ENCODE data around the gene ANKS3.
A peak's percentile ranks its signal among the peaks of the same experiment; 100 is the strongest.

ANKS3 gene

DNA sequence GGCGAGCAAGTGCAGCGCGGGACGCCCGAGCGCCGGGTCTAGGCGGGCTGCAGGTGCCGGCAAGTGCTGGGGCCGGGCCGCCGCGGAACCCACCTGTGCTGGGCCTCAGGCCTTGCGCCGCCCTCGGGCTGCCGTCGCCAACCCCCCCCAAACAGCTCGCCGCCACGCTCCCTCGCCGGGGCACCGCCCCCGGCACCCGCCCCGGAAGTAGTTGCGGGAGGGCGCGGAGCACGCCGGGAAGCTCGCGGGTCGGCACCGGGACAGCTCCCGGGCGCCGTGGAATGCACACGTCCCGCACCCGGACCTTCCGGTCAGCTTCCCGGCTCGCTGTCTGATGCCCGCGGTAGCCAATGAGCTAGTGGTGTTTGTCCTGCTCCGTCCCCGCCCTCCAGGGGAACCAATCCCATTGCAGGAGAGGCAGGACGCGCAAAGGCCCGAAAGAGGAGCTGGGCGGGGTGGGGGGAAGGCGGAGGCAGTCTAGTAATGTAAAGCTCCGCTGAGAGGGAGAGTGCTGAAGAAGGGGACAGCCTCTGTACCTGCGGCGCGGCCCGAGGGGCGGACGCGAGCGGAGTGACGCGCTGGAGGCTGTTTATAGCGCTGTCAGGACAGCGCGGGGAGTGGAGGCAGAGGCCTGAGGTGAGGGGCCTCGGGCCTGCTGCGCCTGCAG, at the start of gene ANKS3, which contains the start of gene DNAAF8:
Gene ANKS3 (minus strand): TSS at position 209 of the 667 bp plus-strand sequence. CDS start 4,122 bp downstream, outside the sequence.
Gene DNAAF8 (plus strand): TSS at position 475 of the 667 bp plus-strand sequence. CDS start 1,978 bp downstream, outside the sequence.
- peak; percentile 88 for DNase-seq (ENCODE audit: low read depth)

GRCh38 chr16:4783251-4783950, 49.3 kb upstream of the ANKS3 start:
- no peak for DNase-seq (ENCODE audit: low read depth)

- DNase-seq (ENCODE audit: low read depth): no peak
Measured at GRCh38 chr16:4780235-4780634, 46.2 kb upstream of the ANKS3 start.

GRCh38 chr16:4778050-4778392, 44.0 kb upstream of the ANKS3 start:
- DNase-seq (ENCODE audit: low read depth): no peak

DNA sequence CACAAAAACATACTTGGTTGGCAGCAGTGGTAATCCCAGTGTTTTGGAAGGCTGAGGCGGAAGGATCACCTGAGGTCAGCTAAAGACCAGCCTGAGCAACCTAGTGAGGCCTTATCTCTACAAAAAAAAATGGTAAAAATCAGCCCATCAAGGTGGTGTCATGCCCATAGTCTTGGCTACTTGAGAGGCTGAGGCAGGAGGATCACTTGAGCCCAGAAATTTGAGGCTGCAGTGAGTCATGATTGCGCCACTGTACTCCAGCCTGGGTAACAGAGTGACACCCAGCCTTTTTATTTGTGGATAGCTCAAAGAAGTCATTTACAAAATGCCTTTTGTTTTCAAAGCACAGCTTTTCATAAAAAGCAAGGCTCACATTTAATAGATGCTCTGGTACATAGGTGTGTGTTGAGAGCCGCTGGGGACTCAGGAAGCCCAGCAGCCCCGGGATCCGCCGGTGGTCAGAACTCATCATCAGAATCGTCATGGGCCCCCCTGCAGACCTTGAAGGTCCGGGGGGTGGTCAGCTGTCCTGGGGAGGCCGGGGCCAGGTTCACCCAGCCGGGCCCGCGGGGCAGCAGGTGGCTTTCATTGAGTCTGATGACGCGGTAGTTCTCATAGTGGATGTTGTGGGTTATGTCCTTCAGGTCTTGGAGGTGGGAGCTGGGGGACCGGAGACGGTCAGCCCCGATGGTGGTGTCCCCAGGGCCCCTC, 43.4 kb upstream of the ANKS3 start:
- DNase-seq (ENCODE audit: low read depth): no peak

- DNase-seq (ENCODE audit: low read depth): no peak
Measured at GRCh38 chr16:4776141-4776705, 42.2 kb upstream of the ANKS3 start.

DNA sequence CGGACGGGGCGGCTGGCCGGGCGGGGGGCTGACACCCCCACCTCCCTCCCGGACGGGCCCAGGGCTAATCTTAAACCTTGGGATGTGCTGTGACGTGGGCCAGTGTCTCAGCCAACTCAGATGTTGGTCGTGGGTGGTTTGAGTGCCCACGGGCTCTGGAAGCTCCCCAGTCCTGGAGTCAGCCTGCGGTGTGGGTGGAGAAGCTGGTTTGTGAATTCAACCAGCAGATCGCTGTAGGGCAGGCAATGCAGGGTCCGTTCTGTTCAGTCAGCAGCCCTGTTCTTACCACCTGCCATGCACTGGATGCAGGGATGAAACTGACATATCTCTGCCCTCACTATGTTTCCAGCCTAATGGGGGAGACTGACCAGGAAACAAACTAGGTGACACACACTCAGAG, 40.9 kb upstream of the ANKS3 start:
- DNase-seq (ENCODE audit: low read depth): no peak

GRCh38 chr16:4772351-4772750, 38.3 kb upstream of the ANKS3 start:
- no peak for DNase-seq (ENCODE audit: low read depth)

DNA sequence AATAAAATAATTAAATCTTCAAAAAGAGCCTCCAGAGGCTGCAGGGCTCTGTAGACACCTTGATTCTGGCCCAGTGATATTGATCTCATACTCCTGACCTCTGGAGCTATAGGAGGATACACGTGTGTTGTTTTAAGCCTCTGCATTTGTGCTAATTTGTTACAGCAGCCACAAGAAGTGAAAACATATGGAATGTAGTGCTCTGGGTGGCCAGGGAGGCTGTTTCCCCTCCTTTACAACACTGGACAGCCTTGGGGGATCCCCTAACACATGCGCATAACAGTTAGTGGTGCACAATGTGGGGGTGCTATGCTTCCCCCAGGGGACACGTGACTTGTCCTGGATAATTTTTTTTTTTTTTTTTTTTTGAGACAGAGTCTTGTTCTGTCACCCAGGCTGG, 37.6 kb upstream of the ANKS3 start:
- DNase-seq (ENCODE audit: low read depth): no peak

DNA sequence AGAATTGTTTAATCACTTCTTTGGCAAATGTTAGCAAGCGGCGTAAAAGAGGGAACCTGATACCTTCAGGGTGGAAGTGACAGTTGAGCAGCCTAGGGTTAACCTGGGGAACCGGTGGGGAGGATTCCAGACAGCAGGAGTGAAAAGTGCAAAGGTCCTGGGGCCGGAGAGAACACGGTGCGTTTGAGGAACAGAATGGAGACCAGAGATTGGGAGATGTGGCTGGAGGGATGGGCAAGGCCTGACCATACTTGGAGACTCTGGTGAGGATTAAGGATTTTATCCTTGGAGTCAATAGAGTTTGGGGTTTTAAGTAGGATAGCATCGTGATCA, 35.2 kb upstream of the ANKS3 start:
- DNase-seq (ENCODE audit: low read depth): no peak

DNA sequence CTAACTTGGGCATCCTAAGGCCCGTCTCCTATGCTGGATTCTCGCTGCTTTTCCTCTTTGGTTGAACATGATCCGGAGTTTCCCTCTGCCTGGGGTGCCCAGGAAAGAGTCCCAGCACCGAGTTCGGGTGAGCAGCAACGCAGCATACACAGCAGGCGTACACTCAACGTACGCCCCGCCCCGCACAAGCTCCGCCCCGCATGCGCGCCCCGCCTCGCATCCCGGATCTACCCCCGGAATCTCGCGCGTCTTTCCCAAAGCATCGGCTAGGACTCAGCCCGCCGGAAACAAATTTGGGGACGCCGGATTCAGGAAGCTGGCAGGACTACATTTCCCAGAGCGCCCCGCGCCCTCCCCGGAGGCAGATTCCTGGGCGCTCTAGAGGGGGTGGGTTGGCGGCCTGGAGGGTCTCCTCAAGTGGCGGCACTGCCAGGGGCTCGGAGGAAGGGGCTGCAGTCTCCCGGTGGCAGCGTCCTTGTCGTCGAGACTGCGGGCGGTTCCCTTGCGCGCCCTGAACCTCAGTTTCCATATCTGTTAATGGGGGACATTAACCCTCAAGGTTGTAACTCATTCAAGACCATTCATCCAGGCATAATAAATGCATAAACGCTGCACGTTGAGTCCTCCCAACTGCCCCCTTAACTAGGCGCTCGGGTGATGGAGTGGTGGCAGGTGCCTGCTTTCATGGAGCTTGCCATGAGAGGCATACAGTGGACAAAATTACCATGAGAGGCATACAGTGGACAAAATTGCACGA, 34.7 kb upstream of the ANKS3 start:
- peak; percentile 74 for DNase-seq (ENCODE audit: low read depth)

- DNase-seq (ENCODE audit: low read depth): no peak
Measured at GRCh38 chr16:4767872-4768548, 33.9 kb upstream of the ANKS3 start.

GRCh38 chr16:4766875-4767628, 33.0 kb upstream of the ANKS3 start, which contains the start of gene ZNF500:
ZNF500 (minus strand) TSS chr16:4767162; CDS start chr16:4765978, 1,184 bp downstream.
- peak; percentile 71 for DNase-seq (ENCODE audit: low read depth)

- no peak for DNase-seq (ENCODE audit: low read depth)
Measured at GRCh38 chr16:4765511-4766474, 31.7 kb upstream of the ANKS3 start.

GRCh38 chr16:4763791-4764190, 29.7 kb upstream of the ANKS3 start:
- no peak for DNase-seq (ENCODE audit: low read depth)

GRCh38 chr16:4762205-4762604, 28.1 kb upstream of the ANKS3 start:
- no peak for DNase-seq (ENCODE audit: low read depth)

- no peak for DNase-seq (ENCODE audit: low read depth)
Measured at GRCh38 chr16:4760221-4760910, 26.3 kb upstream of the ANKS3 start.

DNA sequence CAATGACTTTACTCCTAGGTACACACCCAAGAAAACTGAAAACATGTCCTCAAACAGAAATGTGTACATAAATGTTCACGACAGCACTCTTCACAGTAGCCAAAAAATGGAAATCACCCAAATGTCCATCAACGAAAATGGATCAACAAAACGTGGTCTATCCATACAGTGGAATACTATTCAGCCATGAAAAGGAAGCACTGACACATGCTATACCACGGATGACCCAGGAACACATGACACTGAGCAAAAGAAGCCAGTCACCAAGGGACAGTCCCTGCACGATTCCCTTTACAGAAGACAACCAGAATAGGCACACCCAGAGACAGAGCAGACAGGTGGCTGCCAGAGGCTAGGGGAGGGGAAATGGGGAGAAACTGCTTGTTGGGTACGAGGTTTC, 21.6 kb upstream of the ANKS3 start:
- no peak for DNase-seq (ENCODE audit: low read depth)

DNA sequence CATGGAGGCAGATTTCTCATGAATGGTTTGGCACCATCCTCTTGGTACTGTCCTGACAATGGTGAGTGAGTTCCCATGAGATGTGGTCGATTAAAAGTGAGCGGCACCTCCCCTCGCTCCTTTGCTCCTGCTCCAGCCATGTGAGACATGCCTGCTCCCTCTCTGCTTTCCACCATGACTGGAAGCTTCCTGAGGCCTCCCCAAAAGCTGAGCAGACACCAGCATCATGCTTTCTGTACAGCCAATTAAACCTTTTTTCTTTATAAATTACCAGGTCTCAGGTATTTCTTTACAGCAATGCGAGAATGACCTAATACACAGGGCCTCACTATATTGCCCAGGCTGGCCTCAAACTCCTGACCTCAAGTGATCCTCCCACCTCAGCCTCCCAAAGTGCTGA, 20.8 kb upstream of the ANKS3 start:
- DNase-seq (ENCODE audit: low read depth): no peak
